Measurements from ENCODE around the gene NEK1.

DNA sequence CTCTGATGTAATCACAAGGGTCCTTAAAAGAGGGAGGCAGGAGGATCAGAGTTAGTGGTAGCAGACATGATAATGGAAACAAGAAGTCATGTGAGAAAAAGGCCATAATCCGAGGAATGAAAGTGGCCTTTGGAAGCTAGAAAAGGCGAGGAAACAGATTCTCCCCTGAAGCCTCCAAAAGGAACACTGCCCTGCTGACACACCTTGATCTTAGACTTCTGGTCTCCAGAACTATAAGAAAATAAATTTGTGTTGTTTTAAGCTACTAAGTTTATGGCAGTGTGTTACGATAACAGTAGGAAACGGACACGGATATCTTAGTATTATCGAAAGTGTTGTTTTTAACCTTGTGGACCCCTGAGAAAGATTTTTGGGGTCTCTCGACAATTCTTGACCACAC, 32.4 kb upstream of the NEK1 start:
- TF ChIP-seq, protein P1, sequence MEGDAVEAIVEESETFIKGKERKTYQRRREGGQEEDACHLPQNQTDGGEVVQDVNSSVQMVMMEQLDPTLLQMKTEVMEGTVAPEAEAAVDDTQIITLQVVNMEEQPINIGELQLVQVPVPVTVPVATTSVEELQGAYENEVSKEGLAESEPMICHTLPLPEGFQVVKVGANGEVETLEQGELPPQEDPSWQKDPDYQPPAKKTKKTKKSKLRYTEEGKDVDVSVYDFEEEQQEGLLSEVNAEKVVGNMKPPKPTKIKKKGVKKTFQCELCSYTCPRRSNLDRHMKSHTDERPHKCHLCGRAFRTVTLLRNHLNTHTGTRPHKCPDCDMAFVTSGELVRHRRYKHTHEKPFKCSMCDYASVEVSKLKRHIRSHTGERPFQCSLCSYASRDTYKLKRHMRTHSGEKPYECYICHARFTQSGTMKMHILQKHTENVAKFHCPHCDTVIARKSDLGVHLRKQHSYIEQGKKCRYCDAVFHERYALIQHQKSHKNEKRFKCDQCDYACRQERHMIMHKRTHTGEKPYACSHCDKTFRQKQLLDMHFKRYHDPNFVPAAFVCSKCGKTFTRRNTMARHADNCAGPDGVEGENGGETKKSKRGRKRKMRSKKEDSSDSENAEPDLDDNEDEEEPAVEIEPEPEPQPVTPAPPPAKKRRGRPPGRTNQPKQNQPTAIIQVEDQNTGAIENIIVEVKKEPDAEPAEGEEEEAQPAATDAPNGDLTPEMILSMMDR (IDR thresholded peaks at IDR 0.05; ENCODE audit: borderline replicate concordance, extremely low read depth, low read length, poor library complexity, severe bottlenecking), result no peak
- no peak for TF ChIP-seq EZH2 (IDR thresholded peaks at IDR 0.05; ENCODE audit: borderline replicate concordance, low read depth, low read length, severe bottlenecking)
